HG03066 (cell line): ENCODE data around the gene OR2T5.
"Not testable (repeated sequence)": the region's sequence is repeated elsewhere in the genome, so short reads cannot be mapped to it uniquely, and the experiment has no call there.

Experiments used
- ATAC-seq: cut with Tn5 transposase; IDR thresholded peaks from one replicate; pipeline ENCODE4 v1.9.1; 2021; ENCODE audit warnings: low read depth; ENCODE audit not compliant: unreplicated experiment

OR2T5 gene

GRCh38 chr1:248500305-248501035, 12.1 kb downstream of the OR2T5 start:
- ATAC-seq: not testable (repeated sequence)

GRCh38 chr1:248507773-248508172, 19.4 kb downstream of the OR2T5 start, which contains the start of gene OR2G6:
TSS of gene OR2G6 (plus strand) at chr1:248508073. CDS start at chr1:248521647, 13,574 bp downstream.
- ATAC-seq: not testable (repeated sequence)

- ATAC-seq: not testable (repeated sequence)
Observed at GRCh38 chr1:248510217-248510616, 21.8 kb downstream of the OR2T5 start.

- ATAC-seq: no peak
Observed at GRCh38 chr1:248521856-248522255, 33.5 kb downstream of the OR2T5 start.

- not testable (repeated sequence) for ATAC-seq
Observed at GRCh38 chr1:248537449-248537848, 49.1 kb downstream of the OR2T5 start.
